Activated CD8-positive, alpha-beta memory T cell treated with anti-CD3 and anti-CD28 coated beads for 1 hour (primary cell): Measurements from ENCODE around the gene ACOT7.

Source experiments
- DNase-seq, 2 donors: peaks; one replicate each; pipeline ENCODE4 v3.0.0-alpha.2; 2020; ENCODE audit warnings: low read depth in 1 of 2; ENCODE audit errors: extremely low read depth in 1 of 2

The ACOT7 gene

GRCh38 chr1:6347641-6348487, 45.7 kb downstream of the ACOT7 start:
- DNase-seq: peak; percentile 33 to 59

GRCh38 chr1:6345460-6345859, 48.1 kb downstream of the ACOT7 start:
- no peak for DNase-seq

GRCh38 chr1:6345009-6345408, 48.6 kb downstream of the ACOT7 start:
- DNase-seq: no peak

- DNase-seq: peak in 1 of 2 donors; percentile 36
These were observed 49.8 kb downstream of the ACOT7 start for GRCh38 chr1:6343506-6344405.

GRCh38 chr1:6342056-6342455, 51.5 kb downstream of the ACOT7 start:
- no peak for DNase-seq

- no peak for DNase-seq
These were observed 54.9 kb downstream of the ACOT7 start for GRCh38 chr1:6338695-6339094.

GRCh38 chr1:6336776-6337622, 56.6 kb downstream of the ACOT7 start:
- DNase-seq: no peak

GRCh38 chr1:6334261-6334993, 59.1 kb downstream of the ACOT7 start:
- DNase-seq: no peak

GRCh38 chr1:6332821-6333220, 60.7 kb downstream of the ACOT7 start:
- DNase-seq: no peak

- no peak for DNase-seq
These were observed 61.9 kb downstream of the ACOT7 start for GRCh38 chr1:6331543-6332273.

GRCh38 chr1:6330410-6330911, 63.1 kb downstream of the ACOT7 start:
- DNase-seq: no peak

- no peak for DNase-seq
These were observed 63.7 kb downstream of the ACOT7 start for GRCh38 chr1:6329851-6330250.

GRCh38 chr1:6329396-6329795, 64.2 kb downstream of the ACOT7 start:
- DNase-seq: no peak

GRCh38 chr1:6328696-6329095, 64.9 kb downstream of the ACOT7 start:
- no peak for DNase-seq

- no peak for DNase-seq
These were observed 65.5 kb downstream of the ACOT7 start for GRCh38 chr1:6328091-6328490.

- no peak for DNase-seq
These were observed 68.1 kb downstream of the ACOT7 start for GRCh38 chr1:6325482-6325881.

- DNase-seq: no peak
These were observed 71.4 kb downstream of the ACOT7 start for GRCh38 chr1:6322161-6322560.

GRCh38 chr1:6321205-6321604, 72.4 kb downstream of the ACOT7 start:
- no peak for DNase-seq

GRCh38 chr1:6317098-6317760, 76.3 kb downstream of the ACOT7 start:
- DNase-seq: no peak
